A673 (cell line): Measurements from ENCODE around the gene BCL2.

Experiments used
- CTCF ChIP-seq: fragments of 300-800, 200-600 bp; sonication (generic); conservative IDR thresholded peaks from 2 replicates; pipeline ENCODE4 v1.5.1; 2017; ENCODE audit warnings: low read depth, mild to moderate bottlenecking, antibody characterized with exemption, low read length, moderate library complexity, mixed read lengths
- EZH2 ChIP-seq: fragments of 200-600 bp; sonication (generic); IDR thresholded peaks from 2 replicates; pipeline ENCODE4 v1.6.1; 2017; ENCODE audit warnings: borderline replicate concordance, low read depth, mild to moderate bottlenecking, mixed read lengths, antibody characterized with exemption, low read length; ENCODE audit not compliant: poor library complexity, severe bottlenecking

DNA sequence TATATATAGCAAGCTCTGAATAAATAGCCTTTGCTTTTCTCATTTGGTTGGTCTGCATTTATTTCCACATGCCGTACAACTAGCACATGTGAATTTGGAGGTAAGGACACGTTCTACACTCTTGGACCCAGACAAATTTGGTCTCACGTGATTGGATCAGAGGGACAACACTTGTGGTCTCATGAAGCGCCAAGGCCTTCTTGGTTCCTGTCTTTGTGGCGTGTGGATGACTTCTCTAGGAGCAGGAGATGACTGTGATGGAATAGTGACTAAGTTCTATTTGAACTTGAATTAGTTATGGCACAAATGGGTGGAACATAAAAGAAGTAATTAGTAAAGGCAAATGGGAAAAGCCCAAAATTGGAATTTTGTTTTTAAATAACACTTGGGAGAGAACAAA is 206.9 kb downstream of the BCL2 start:
- TF ChIP-seq CTCF (no peak), EZH2 (no peak)
